DMS79 (cell line): ENCODE measurements around the gene KRTAP5-11.
A peak's percentile ranks its signal among the peaks of the same experiment; 100 is the strongest.
"Not testable (repeated sequence)": the region's sequence is repeated elsewhere in the genome, so short reads cannot be mapped to it uniquely, and the experiment has no call there.

Experiments used
- DNase-seq: peaks from one replicate; lab custom pipeline; 2025; lab: John Stamatoyannopoulos, UW

The KRTAP5-11 gene

DNA sequence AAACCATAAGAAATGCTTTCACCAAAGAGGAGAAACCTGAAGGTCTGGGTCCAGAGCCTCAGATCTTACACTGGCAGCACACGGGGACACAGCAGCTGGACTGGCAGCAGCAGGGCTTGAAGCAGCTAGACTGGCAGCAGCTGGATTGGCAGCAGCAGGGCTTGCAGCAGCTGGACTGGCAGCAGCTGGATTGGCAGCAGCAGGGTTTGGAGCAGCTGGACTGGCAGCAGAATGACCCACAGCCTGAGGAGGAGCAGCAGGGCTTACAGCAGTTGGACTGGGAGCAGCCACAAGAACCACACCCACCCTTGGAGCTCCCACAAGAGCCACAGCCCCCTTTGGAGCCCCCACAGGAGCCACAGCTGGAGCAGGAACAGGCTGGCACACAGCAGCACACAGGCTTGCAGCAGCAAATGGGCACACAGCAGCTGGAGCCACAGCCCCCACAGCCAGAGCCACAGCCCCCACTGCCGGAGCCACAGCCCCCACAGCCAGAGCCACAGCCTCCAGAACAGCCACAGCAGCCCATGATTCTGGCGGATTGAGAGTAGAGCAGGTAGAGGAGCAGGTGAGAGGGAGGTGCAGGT is at the start of gene KRTAP5-11:
TSS of gene KRTAP5-11 (minus strand) at position 567 of the 587 bp plus-strand sequence. CDS start at position 529, 38 bp downstream.
- no peak for DNase-seq

GRCh38 chr11:71631551-71631950 is 48.9 kb upstream of the KRTAP5-11 start:
- DNase-seq = not testable (repeated sequence)

- not testable (repeated sequence) for DNase-seq
Measured at GRCh38 chr11:71630071-71630470, 47.4 kb upstream of the KRTAP5-11 start.

DNA sequence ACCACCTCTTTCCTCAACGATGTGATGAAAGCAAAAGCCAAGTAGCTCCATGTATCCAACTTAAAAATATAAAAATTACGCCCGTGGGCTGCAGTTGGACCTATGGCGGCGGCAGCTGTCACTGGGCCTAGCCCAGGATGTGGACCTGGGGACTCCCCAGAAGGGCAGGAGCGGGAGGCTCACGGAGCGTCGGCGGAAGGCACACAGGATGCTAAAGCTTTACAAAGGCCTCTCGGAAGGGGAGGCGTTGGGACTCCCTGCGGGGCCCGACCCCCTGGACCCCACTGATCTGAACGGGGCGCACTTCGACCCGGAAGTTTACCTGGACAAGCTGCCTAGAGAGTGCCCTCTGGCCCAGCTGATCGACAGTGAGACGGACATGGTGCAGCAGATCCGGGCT is 46.3 kb upstream of the KRTAP5-11 start:
- not testable (repeated sequence) for DNase-seq

GRCh38 chr11:71623226-71623625 is 40.6 kb upstream of the KRTAP5-11 start:
- DNase-seq = not testable (repeated sequence)

- DNase-seq = not testable (repeated sequence)
Measured at GRCh38 chr11:71622561-71622960, 39.9 kb upstream of the KRTAP5-11 start.

DNA sequence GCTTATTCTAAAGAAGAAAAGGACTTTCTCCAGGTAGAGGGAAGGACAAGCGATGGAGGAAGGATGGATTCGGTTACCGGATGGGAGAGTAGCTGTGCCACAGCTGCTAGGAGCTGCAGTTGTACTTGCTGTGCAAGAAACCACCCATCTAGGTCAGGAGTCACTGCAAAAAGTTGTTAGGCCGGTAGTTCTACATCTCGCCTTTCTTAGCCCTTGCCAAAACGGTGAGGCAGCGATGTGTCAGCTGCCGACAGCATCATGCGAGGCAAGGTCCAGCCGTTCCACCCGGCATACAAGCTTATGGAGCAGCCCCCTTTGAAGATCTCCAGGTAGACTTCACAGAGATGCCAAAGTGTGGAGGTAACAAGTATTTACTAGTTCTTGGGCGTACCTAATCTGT is 32.3 kb upstream of the KRTAP5-11 start:
- DNase-seq = peak; percentile 56

DNA sequence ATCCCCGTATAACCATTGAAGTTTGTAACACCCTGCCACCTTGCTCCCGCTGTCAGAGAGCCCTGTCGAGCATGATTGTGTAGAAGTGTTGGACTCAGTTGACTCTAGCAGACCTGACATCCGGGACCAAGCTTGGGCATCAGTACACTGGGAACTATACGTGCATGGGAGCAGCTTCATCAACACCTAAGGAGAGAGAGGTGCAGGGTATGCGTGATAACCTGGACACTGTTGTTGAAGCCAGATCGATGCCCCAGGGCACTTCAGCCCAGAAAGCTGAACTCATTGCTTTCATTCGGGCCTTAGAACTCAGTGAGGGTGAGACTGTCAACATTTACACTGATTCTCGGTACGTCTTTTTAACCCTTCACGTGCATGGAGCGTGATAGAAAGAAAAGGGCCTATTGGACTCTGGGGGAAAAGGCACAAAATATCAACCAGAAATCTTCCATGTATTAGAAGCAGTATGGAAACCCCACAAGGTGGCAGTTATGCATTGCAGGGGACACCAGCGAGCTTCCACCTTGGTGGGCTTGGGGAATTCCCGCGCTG is 31.8 kb upstream of the KRTAP5-11 start:
- DNase-seq = not testable (repeated sequence)

- DNase-seq = not testable (repeated sequence)
Measured at GRCh38 chr11:71613931-71614330, 31.3 kb upstream of the KRTAP5-11 start.

DNA sequence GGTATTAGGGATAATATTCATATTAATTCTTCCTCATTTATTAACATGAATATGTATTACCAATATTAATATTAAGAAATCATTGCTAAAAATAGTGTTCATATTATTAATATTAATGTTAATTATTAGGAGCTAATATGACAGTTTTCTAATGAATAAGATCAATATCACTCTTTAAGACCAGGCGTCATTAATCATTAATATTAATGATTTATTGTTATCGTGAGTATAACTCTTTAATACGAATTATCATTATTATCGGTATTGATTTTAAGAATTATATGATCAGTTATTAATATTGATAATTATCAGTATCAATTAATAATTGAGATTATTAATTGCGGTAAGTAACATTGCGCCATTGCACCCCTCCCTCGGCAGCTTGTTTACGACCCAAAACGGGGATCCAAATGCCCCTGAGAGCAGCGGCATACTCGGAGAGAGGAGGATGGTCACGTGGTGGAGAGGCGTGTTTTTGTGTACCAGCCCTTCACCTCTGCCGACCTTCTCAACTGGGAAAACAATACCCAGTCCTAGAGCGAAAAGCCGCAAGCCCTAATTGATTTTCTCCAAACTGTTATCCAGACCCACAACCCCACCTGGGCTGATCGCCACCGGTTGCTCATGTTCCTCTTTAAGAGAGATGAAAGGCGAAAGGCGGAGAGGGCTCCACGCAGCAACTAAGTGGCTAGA is 28.7 kb upstream of the KRTAP5-11 start:
- not testable (repeated sequence) for DNase-seq

GRCh38 chr11:71608272-71608671 is 25.6 kb upstream of the KRTAP5-11 start:
- not testable (repeated sequence) for DNase-seq

DNA sequence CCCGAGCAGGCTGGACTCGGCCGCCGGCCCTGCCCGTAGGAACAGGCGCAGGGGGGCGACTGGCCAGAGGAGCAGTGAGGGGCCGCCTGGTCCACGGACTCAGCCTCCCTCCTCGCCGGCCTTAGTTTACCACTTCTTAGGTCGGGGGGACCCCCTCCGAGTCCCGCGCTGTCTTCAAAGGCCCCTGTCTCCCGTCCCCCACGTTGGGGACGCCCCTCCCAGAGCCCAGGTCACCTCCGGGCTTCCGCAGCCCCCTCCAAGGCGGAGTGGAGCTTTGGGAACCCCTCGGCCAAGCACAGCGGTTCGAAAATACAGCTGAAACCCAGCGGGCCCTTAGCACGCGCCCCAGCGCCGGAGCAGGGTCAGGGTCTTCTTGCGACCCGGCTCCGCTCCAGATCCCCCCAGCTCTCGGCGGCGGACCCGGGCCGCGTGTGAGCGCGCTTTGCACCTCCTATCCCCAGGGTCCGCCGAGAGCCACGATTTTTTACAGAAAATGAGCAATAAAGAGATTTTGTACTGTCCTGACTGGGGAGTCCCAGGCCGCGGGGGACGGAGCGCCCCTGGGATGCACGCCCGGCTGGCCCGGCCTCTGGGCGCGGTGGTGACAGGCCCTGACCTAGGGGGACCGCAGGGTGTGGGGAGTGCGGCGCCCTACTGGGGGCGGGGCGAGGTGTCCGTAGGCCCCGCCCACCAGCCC is 25.0 kb upstream of the KRTAP5-11 start:
- not testable (repeated sequence) for DNase-seq

GRCh38 chr11:71606853-71607519 is 24.3 kb upstream of the KRTAP5-11 start:
- DNase-seq = not testable (repeated sequence)

GRCh38 chr11:71604798-71605488 is 22.3 kb upstream of the KRTAP5-11 start:
- DNase-seq = not testable (repeated sequence)

DNA sequence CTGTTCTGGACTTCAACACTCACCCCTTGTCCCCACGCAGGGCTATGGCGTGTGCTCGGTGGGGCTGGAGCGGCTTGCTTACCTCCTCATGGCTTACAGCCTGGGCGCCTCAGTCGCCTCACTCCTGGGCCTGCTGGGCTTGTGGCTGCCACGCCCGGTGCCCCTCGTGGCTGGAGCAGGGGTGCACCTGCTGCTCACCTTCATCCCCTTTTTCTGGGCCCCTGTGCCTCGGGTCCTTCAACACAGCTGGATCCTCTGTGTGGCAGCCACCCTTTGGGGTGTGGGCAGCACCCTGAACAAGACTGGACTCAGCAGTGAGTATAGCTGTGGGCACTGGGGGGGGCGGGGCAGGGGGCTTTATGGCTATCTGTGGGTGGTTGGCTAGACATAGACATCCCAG is 20.5 kb upstream of the KRTAP5-11 start:
- DNase-seq = not testable (repeated sequence)

DNA sequence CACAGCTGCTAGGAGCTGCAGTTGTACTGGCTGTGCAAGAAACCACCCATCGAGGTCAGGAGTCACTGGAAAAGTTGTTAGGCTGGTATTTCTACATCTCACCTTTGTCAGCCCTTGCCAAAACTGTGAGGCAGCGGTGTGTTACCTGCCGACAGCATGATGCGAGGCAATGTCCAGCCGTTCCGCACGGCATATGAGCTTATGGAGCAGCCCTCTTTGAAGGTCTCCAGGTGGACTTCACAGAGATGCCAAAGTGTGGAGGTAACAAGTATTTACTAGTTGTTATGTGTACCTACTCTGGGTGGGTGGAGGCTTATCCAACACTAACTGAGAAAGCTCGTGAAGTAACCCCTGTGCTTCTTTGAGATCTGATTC is 6.9 kb upstream of the KRTAP5-11 start:
- not testable (repeated sequence) for DNase-seq

DNA sequence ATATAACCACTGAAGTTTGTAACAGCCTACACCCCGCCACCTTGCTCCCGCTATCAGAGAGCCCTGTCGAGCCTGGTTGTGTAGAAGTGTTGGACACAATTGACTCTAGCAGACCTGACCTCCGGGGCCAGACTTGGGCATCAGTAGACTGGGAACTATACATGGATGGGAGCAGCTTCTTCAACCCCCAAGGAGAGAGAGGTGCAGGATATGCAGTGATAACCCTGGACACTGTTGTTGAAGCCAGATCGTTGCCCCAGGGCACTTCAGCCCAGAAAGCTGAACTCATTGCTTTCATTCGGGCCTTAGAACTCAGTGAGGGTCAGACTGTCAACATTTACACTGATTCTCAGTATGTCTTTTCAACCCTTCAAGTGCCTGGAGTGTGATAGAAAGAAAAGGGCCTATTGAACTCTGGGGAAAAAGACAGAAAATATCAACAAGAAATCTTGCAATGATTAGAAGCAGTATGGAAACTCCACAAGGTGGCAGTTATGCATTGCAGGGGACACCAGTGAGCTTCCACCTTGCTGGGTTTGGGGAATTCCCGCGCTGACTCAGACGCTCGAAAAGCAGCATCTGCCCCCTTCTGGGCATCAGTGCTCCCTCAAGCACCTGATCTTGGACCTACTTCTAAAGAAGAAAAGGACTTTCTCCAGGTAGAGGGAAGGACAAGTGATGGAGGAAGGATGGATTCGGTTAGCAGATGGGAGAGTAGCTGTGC is 6.3 kb upstream of the KRTAP5-11 start:
- DNase-seq = not testable (repeated sequence)

DNA sequence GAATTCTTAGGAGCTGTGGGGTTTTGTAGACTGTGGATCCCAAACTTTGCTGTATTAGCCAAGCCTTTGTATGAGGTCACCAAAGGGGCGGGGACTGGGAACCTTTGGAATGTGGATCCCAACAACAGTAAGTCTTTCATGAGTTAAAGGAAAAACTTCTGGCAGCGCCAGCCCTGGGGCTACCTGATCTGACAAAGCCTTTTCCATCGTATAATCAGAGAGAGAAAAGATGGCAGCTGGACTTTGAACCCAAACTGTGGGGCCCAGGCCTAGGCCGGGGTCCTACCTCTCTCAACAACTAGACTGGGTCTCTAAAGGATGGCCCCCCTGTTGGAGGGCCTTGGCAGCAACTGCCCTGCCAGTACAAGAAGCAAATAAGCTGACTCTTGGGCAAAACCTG is 5.6 kb upstream of the KRTAP5-11 start:
- not testable (repeated sequence) for DNase-seq

- not testable (repeated sequence) for DNase-seq
Measured at GRCh38 chr11:71585673-71586072, 3.0 kb upstream of the KRTAP5-11 start.

- not testable (repeated sequence) for DNase-seq
Measured at GRCh38 chr11:71582969-71583368, 294 bp upstream of the KRTAP5-11 start.

- DNase-seq = no peak
Measured at GRCh38 chr11:71581826-71582225, 849 bp downstream of the KRTAP5-11 start.
